HepG2 (cell line): ENCODE results near the gene ZBED6. TPM values are rescaled to one million over a fixed set of nuclear protein-coding genes. Genes with fewer than 3 reads are reported as not detected.

Experiments
- ARHGAP35 ChIP-seq: sonication (generic); formaldehyde crosslinking; IDR thresholded peaks from 2 replicates; pipeline ENCODE4 v1.9.0; 2022; ENCODE audit warnings: mild to moderate bottlenecking, inconsistent platforms, moderate library complexity, missing genetic modification reagents, borderline replicate concordance
- DR1 ChIP-seq: sonication (generic); formaldehyde crosslinking; IDR thresholded peaks from 2 replicates; pipeline ENCODE4 v1.8.0; 2021; ENCODE audit warnings: mild to moderate bottlenecking, missing genetic modification reagents, inconsistent platforms
- FOXK1 ChIP-seq: sonication (generic); formaldehyde crosslinking; IDR thresholded peaks from 2 replicates; pipeline ENCODE4 v1.4.0; 2020; ENCODE audit warnings: low read depth, missing genetic modification reagents, borderline replicate concordance
- FOXK2 ChIP-seq: fragments of 450-650 bp; IDR thresholded peaks from 2 replicates; pipeline ENCODE4 v1.6.1; 2016
- GABPB1 ChIP-seq: IDR thresholded peaks from 2 replicates; pipeline ENCODE4 v1.6.1; 2016; ENCODE audit warnings: mild to moderate bottlenecking, missing genetic modification reagents, moderate library complexity, missing compliant biosample characterization
- HOXA3 ChIP-seq: sonication (generic); formaldehyde crosslinking; IDR thresholded peaks from 2 replicates; pipeline ENCODE4 v1.5.0; 2020; ENCODE audit warnings: missing genetic modification reagents
- PHB2 ChIP-seq: fragments of 450-650 bp; IDR thresholded peaks from 2 replicates; pipeline ENCODE4 v1.6.1; 2018; ENCODE audit not compliant: partially characterized antibody
- SIN3A ChIP-seq: IDR thresholded peaks from 2 replicates; pipeline ENCODE4 v1.6.1; 2011; ENCODE audit warnings: low read depth, mild to moderate bottlenecking, control low read depth, low read length, borderline replicate concordance
- SKI ChIP-seq: fragments of 450-650 bp; IDR thresholded peaks from one replicate; pipeline ENCODE4 v1.6.1; 2018; ENCODE audit warnings: mild to moderate bottlenecking; ENCODE audit not compliant: partially characterized antibody
- TEAD2 ChIP-seq: sonication (generic); formaldehyde crosslinking; IDR thresholded peaks from 2 replicates; pipeline ENCODE4 v1.9.0; 2021; ENCODE audit warnings: missing genetic modification reagents
- YEATS4 ChIP-seq: sonication (generic); formaldehyde crosslinking; IDR thresholded peaks from 2 replicates; pipeline ENCODE4 v1.4.0; 2020; ENCODE audit warnings: missing genetic modification reagents, borderline replicate concordance
- ZNF230 ChIP-seq: sonication (generic); formaldehyde crosslinking; IDR thresholded peaks from 2 replicates; pipeline ENCODE4 v1.4.0; 2020; ENCODE audit warnings: mild to moderate bottlenecking, missing genetic modification reagents
- ZNF546 ChIP-seq: sonication (generic); formaldehyde crosslinking; conservative IDR thresholded peaks from 2 replicates; pipeline ENCODE4 v1.8.1; 2023; ENCODE audit warnings: mild to moderate bottlenecking, missing genetic modification reagents
- ZNF724P ChIP-seq: sonication (generic); formaldehyde crosslinking; IDR thresholded peaks from 2 replicates; pipeline ENCODE4 v1.8.0; 2022; ENCODE audit warnings: missing genetic modification reagents, borderline replicate concordance
- polyA plus RNA-seq, 8 experiments: library from polyadenylated mRNA; depleted of rRNA in 3 of 8; stranded (reverse) in 7 of 8; unstranded in 1 of 8; fragments of >200 nt; fragmentation: Illumina TruSeq in 4 of 8; extraction: Trizol in 4 of 8; gene quantifications; 2 replicates each; pipeline versions ENCODE4 v1.2.1 to v1.2.3, GENCODE V29; 2011 to 2016; ENCODE audit warnings: low read depth in 4 of 8, missing spikeins in 1 of 8, mixed read lengths in 1 of 8; ENCODE audit not compliant: insufficient read depth in 1 of 8
- total RNA-seq, 5 experiments: library from RNA; depleted of rRNA; stranded (reverse); fragments of >200 nt; fragmentation: Illumina TruSeq; extraction: Trizol; gene quantifications; 2 replicates each; pipeline ENCODE4 v1.2.3, GENCODE V29; 2016; ENCODE audit warnings: low read depth in 1 of 5
- TF ChIP-seq, protein P1 (sequence below): sonication (generic); formaldehyde crosslinking; IDR thresholded peaks from 2 replicates; pipeline ENCODE4 v1.4.0; 2020; ENCODE audit warnings: missing genetic modification reagents, borderline replicate concordance
- TF ChIP-seq, protein P2 (sequence below): sonication (generic); formaldehyde crosslinking; IDR thresholded peaks from 2 replicates; pipeline ENCODE4 v1.9.0; 2021; ENCODE audit warnings: mild to moderate bottlenecking, missing genetic modification reagents
- TF ChIP-seq, protein P3 (sequence below): sonication (generic); formaldehyde crosslinking; IDR thresholded peaks from 2 replicates; pipeline ENCODE4 v1.5.1; 2020; ENCODE audit warnings: mild to moderate bottlenecking, missing genetic modification reagents, moderate library complexity

ZBED6 gene
- total and polyA plus RNA-seq, 2 of the 13 experiments (the other 11 are each of a cell fraction or from before 2014, with no cell fraction given), result 9.3 to 12.5 TPM

DNA sequence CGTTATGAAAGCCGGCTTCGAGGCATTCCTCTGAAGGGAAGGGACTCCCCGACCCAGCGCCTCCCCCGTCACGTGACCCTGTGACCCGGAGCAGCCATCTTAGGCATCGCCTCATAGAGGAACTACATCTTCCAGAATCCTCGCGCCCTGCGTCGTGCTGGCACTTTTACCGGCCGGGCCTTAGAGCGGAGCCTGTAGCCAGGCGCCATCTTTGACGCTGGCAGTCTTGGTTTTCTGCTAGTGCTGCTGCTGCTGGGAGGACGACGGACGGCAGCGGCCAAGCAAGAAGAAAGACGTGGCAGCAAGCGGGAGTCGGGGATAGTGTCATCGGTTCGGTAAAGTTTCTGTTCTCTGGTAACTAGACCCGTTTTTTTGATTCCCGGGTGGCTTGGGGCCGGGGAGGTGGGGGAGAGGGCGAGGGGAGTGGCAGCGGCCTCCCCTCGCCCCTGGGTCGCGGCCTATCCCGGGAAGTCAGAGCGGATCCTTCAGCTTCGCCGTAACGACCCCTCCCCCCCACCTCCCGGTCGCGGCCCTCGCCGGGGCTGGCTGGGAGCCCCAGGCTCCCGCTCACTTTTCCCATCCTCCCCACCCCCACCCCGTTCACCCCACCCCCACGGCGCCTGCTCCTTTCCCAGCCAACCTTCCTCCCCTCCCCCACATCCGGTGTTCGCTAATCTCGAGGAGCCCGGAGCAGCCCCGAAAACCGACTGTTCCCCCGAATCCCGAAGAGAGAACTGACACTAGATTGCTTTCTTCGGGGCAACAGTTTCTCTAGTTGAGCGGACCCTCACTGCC is at the start of gene ZBED6, which contains the start of gene ZC3H11A (continued):
- TF ChIP-seq, protein P1, sequence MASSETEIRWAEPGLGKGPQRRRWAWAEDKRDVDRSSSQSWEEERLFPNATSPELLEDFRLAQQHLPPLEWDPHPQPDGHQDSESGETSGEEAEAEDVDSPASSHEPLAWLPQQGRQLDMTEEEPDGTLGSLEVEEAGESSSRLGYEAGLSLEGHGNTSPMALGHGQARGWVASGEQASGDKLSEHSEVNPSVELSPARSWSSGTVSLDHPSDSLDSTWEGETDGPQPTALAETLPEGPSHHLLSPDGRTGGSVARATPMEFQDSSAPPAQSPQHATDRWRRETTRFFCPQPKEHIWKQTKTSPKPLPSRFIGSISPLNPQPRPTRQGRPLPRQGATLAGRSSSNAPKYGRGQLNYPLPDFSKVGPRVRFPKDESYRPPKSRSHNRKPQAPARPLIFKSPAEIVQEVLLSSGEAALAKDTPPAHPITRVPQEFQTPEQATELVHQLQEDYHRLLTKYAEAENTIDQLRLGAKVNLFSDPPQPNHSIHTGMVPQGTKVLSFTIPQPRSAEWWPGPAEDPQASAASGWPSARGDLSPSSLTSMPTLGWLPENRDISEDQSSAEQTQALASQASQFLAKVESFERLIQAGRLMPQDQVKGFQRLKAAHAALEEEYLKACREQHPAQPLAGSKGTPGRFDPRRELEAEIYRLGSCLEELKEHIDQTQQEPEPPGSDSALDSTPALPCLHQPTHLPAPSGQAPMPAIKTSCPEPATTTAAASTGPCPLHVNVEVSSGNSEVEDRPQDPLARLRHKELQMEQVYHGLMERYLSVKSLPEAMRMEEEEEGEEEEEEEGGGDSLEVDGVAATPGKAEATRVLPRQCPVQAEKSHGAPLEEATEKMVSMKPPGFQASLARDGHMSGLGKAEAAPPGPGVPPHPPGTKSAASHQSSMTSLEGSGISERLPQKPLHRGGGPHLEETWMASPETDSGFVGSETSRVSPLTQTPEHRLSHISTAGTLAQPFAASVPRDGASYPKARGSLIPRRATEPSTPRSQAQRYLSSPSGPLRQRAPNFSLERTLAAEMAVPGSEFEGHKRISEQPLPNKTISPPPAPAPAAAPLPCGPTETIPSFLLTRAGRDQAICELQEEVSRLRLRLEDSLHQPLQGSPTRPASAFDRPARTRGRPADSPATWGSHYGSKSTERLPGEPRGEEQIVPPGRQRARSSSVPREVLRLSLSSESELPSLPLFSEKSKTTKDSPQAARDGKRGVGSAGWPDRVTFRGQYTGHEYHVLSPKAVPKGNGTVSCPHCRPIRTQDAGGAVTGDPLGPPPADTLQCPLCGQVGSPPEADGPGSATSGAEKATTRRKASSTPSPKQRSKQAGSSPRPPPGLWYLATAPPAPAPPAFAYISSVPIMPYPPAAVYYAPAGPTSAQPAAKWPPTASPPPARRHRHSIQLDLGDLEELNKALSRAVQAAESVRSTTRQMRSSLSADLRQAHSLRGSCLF (CRISPR knock-in tag), result no peak
- TF ChIP-seq, protein P2, sequence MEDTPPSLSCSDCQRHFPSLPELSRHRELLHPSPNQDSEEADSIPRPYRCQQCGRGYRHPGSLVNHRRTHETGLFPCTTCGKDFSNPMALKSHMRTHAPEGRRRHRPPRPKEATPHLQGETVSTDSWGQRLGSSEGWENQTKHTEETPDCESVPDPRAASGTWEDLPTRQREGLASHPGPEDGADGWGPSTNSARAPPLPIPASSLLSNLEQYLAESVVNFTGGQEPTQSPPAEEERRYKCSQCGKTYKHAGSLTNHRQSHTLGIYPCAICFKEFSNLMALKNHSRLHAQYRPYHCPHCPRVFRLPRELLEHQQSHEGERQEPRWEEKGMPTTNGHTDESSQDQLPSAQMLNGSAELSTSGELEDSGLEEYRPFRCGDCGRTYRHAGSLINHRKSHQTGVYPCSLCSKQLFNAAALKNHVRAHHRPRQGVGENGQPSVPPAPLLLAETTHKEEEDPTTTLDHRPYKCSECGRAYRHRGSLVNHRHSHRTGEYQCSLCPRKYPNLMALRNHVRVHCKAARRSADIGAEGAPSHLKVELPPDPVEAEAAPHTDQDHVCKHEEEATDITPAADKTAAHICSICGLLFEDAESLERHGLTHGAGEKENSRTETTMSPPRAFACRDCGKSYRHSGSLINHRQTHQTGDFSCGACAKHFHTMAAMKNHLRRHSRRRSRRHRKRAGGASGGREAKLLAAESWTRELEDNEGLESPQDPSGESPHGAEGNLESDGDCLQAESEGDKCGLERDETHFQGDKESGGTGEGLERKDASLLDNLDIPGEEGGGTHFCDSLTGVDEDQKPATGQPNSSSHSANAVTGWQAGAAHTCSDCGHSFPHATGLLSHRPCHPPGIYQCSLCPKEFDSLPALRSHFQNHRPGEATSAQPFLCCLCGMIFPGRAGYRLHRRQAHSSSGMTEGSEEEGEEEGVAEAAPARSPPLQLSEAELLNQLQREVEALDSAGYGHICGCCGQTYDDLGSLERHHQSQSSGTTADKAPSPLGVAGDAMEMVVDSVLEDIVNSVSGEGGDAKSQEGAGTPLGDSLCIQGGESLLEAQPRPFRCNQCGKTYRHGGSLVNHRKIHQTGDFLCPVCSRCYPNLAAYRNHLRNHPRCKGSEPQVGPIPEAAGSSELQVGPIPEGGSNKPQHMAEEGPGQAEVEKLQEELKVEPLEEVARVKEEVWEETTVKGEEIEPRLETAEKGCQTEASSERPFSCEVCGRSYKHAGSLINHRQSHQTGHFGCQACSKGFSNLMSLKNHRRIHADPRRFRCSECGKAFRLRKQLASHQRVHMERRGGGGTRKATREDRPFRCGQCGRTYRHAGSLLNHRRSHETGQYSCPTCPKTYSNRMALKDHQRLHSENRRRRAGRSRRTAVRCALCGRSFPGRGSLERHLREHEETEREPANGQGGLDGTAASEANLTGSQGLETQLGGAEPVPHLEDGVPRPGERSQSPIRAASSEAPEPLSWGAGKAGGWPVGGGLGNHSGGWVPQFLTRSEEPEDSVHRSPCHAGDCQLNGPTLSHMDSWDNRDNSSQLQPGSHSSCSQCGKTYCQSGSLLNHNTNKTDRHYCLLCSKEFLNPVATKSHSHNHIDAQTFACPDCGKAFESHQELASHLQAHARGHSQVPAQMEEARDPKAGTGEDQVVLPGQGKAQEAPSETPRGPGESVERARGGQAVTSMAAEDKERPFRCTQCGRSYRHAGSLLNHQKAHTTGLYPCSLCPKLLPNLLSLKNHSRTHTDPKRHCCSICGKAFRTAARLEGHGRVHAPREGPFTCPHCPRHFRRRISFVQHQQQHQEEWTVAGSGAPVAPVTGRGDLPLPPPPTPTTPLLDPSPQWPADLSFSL, result no peak
- TF ChIP-seq YEATS4, result peak; percentile 93
- no peak for TF ChIP-seq TEAD2 (CRISPR knock-in tag)
- peak; percentile 90 for TF ChIP-seq GABPB1
- TF ChIP-seq FOXK1, result peak; percentile 54; the same call in 1 of the 2 replicates
- TF ChIP-seq SIN3A, result peak; percentile 65; the same call in 1 of the 2 replicates
- TF ChIP-seq ZNF546 (CRISPR knock-in tag), result 0 out of 2 replicates have a peak, but pooled peaks have one; percentile 24
- no peak for TF ChIP-seq ARHGAP35 (CRISPR knock-in tag)
- TF ChIP-seq, protein P3, sequence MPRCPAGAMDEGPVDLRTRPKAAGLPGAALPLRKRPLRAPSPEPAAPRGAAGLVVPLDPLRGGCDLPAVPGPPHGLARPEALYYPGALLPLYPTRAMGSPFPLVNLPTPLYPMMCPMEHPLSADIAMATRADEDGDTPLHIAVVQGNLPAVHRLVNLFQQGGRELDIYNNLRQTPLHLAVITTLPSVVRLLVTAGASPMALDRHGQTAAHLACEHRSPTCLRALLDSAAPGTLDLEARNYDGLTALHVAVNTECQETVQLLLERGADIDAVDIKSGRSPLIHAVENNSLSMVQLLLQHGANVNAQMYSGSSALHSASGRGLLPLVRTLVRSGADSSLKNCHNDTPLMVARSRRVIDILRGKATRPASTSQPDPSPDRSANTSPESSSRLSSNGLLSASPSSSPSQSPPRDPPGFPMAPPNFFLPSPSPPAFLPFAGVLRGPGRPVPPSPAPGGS (CRISPR knock-in tag), result no peak; the same call in 1 of the 2 replicates
- TF ChIP-seq HOXA3 (CRISPR knock-in tag), result peak; percentile 98
- 0 out of 2 replicates have a peak, but pooled peaks have one; percentile 22 for TF ChIP-seq FOXK2
- peak; percentile 40; the same call in 1 of the 2 replicates for TF ChIP-seq DR1 (CRISPR knock-in tag)
- TF ChIP-seq ZNF724P (CRISPR knock-in tag), result no peak; the same call in 1 of the 2 replicates
- no peak for TF ChIP-seq ZNF230
- TF ChIP-seq SKI, result no peak
- TF ChIP-seq PHB2, result no peak
